GM12878 (cell line): ENCODE results near the gene DHX57. TPM values are rescaled to one million over a fixed set of nuclear protein-coding genes. Genes with fewer than 3 reads are reported as not detected.

Source experiments
- ATAC-seq: fragments of 200-7000 bp; cut with Tn5 transposase; 3 replicates; pipeline ENCODE4 v1.9.1; 2020; ENCODE audit warnings: mild to moderate bottlenecking, moderate library complexity
- BruUV-seq: library from RNA; stranded (reverse); fragments of 400-500 nt; replicated peaks from 2 replicates; lab custom pipeline; 2021; lab: Mats Ljungman, UMichigan
- CTCF ChIA-PET: fragments of 300-600 bp; sonication (Branson Sonifier 250); formaldehyde crosslinking; extraction: SDS; loops from one replicate; lab custom pipeline; 2021; ENCODE audit warnings: inconsistent platforms; lab: Yijun Ruan, JAX
- POLR2A ChIA-PET: fragments of 350-600 bp; formaldehyde crosslinking; extraction: SDS; loops from one replicate; lab custom pipeline; 2021; ENCODE audit warnings: inconsistent platforms; lab: Charles Lee
- RAD21 ChIA-PET: fragments of 300-600 bp; sonication (Branson Sonifier 250); formaldehyde crosslinking; loops from one replicate; lab custom pipeline; 2023; ENCODE audit warnings: antibody characterized with exemption; ENCODE audit not compliant: unreplicated experiment; lab: Charles Lee
- SMC1A ChIA-PET: fragments of 300-600 bp; sonication (Branson Sonifier 250); formaldehyde crosslinking; loops from one replicate; lab custom pipeline; 2023; ENCODE audit not compliant: unreplicated experiment, uncharacterized antibody; lab: Charles Lee
- DNase-seq: peaks from one replicate; pipeline ENCODE4 v3.0.0-alpha.2; 2011; ENCODE audit warnings: low read depth, low spot score
- FAIRE-seq: peaks from 3 replicates; lab custom pipeline; 2011; peaks lifted over from hg19 to GRCh38; lab: Jason Lieb, UNC
- H2AFZ ChIP-seq: 2 replicates; pipeline ENCODE4 v1.6.0; 2011; ENCODE audit warnings: low read depth, low read length, control low read depth; ENCODE audit not compliant: control insufficient read depth
- H3K27ac ChIP-seq: 2 replicates; pipeline ENCODE4 v1.5.1; 2011; ENCODE audit warnings: control low read depth; ENCODE audit not compliant: control insufficient read depth, insufficient read depth
- H3K27me3 ChIP-seq, 2 experiments: replicated peaks in 1 of 2; 2 replicates each; pipeline versions ENCODE4 v1.6.0 to v1.6.1; 2011; ENCODE audit warnings: low read length in 1 of 2; ENCODE audit not compliant: control insufficient read depth in 2 of 2, insufficient read depth in 2 of 2
- H3K36me3 ChIP-seq, 2 experiments: 2 replicates each; pipeline ENCODE4 v1.5.1; 2011; ENCODE audit warnings: low read length in 1 of 2; ENCODE audit not compliant: control insufficient read depth in 2 of 2, insufficient read depth in 2 of 2
- H3K4me1 ChIP-seq: 2 replicates; pipeline ENCODE4 v1.6.1; 2011; ENCODE audit warnings: mild to moderate bottlenecking, low read length, moderate library complexity, mixed read lengths; ENCODE audit not compliant: control insufficient read depth, insufficient read depth
- H3K4me2 ChIP-seq: 2 replicates; pipeline ENCODE4 v1.6.0; 2011; ENCODE audit warnings: control low read depth; ENCODE audit not compliant: control insufficient read depth, insufficient read depth
- H3K4me3 ChIP-seq: fragments of 200-600 bp; sonication (generic); 2 replicates; pipeline ENCODE4 v1.5.1; 2016
- H3K79me2 ChIP-seq: 2 replicates; pipeline ENCODE4 v1.6.0; 2011; ENCODE audit warnings: low read length; ENCODE audit not compliant: control insufficient read depth, insufficient read depth
- H3K9ac ChIP-seq: 2 replicates; pipeline ENCODE4 v1.8.0; 2011; ENCODE audit warnings: low read length, control low read depth, mixed read lengths; ENCODE audit not compliant: control insufficient read depth, insufficient read depth
- H3K9me3 ChIP-seq: replicated peaks from 3 replicates; pipeline ENCODE4 v1.5.1; 2011; ENCODE audit warnings: mild to moderate bottlenecking, low read length; ENCODE audit not compliant: control insufficient read depth, insufficient read depth
- H4K20me1 ChIP-seq: 2 replicates; pipeline ENCODE4 v1.6.0; 2011; ENCODE audit not compliant: control insufficient read depth, insufficient read depth
- CBFB ChIP-seq: IDR thresholded peaks from 2 replicates; pipeline ENCODE4 v1.6.1; 2016; ENCODE audit warnings: antibody characterized with exemption, low read depth
- E2F8 ChIP-seq: fragments of 450-650 bp; IDR thresholded peaks from 2 replicates; pipeline ENCODE4 v1.6.1; 2018; ENCODE audit warnings: mild to moderate bottlenecking, low read depth, moderate library complexity; ENCODE audit not compliant: partially characterized antibody
- FOS ChIP-seq: IDR thresholded peaks from 3 replicates; pipeline ENCODE4 v1.6.1; 2011; ENCODE audit warnings: borderline replicate concordance; ENCODE audit not compliant: insufficient read length; ENCODE audit errors: extremely low read depth
- NFYA ChIP-seq: IDR thresholded peaks from 2 replicates; pipeline ENCODE4 v1.6.1; 2011; ENCODE audit warnings: low read depth, mild to moderate bottlenecking, low read length, improper control_type of control experiment, borderline replicate concordance
- PAX5 ChIP-seq: IDR thresholded peaks from 2 replicates; pipeline ENCODE4 v1.6.1; 2011; ENCODE audit warnings: low read depth, low read length, borderline replicate concordance
- RAD51 ChIP-seq: fragments of 450-650 bp; IDR thresholded peaks from 2 replicates; pipeline ENCODE4 v1.6.1; 2016; ENCODE audit warnings: moderate library complexity, mild to moderate bottlenecking, inconsistent platforms
- STAT3 ChIP-seq: IDR thresholded peaks from 2 replicates; pipeline ENCODE4 v1.6.1; 2011; ENCODE audit warnings: low read depth, low read length, improper control_type of control experiment
- in situ Hi-C: fragments of 300-500 bp; cut with MboI; formaldehyde crosslinking; loops from 9 replicates; pipeline ENCODE4 v1.14.3; 2018; ENCODE audit warnings: mixed read lengths
- intact Hi-C: fragments of 100-400 bp; cut with micrococcal nuclease; formaldehyde crosslinking; loops from one replicate; pipeline ENCODE4 v1.14.2; 2022; ENCODE audit not compliant: unreplicated experiment
- polyA plus RNA-seq, 11 experiments: library from polyadenylated mRNA; depleted of rRNA in 4 of 11; unstranded in 6 of 11; stranded (reverse) in 5 of 11; fragments of >200 nt; fragmentation: Nextera tagmentation in 4 of 11; fragmentation: Illumina TruSeq in 1 of 11; extraction: Ambion mirVana in 4 of 11; extraction: Trizol in 1 of 11; gene quantifications; 1 replicate in 1 of 11; 2 replicates in 10 of 11; pipeline versions ENCODE4 v1.2.1 to v1.2.3, GENCODE V29; 2011 to 2016; ENCODE audit warnings: inconsistent platforms in 2 of 11, missing spikeins in 2 of 11, low read depth in 1 of 11
- total RNA-seq, 4 experiments: library from RNA; depleted of rRNA in 3 of 4; stranded (reverse); fragments of >200 nt in 3 of 4; fragmentation: Illumina TruSeq in 1 of 4; extraction: Trizol in 1 of 4; gene quantifications; 2 replicates each; pipeline versions ENCODE4 v1.2.1 to v1.2.3, GENCODE V29; 2013 to 2021

DHX57 gene
- total and polyA plus RNA-seq, 10 of the 15 experiments (the other 5 are each of a cell fraction or from before 2014, with no cell fraction given): 6.5 to 18.0 (median 15.8) TPM

DNA sequence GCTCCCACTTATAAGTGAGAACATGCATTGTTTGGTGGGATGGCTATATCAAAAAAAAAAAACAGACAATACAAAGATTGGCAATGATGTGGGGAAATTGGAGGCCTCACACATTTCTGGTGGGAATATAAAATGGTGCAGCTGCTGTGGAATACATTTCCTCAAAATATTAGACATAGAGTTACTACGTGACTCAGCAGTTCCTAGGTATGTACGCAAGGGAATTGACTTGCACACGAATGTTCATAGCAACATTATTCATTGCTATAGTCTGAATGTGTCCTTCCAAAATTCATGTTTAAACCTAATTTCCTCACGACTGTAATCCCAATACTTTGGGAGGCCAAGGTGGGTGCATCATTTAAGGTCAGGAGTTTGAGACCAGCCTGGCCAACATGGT is 11.6 kb upstream of the DHX57 start (continued):
- no peak for TF ChIP-seq PAX5
- TF ChIP-seq RAD51: no peak
- TF ChIP-seq E2F8: no peak
- TF ChIP-seq, all 136 proteins: peak for 0

GRCh38 chr2:38886063-38886462 is 10.3 kb upstream of the DHX57 start:
- H3K9ac ChIP-seq: no peak overlapping the region

More at GRCh38 chr2:38886063-38886462, 10.3 kb upstream of the DHX57 start:
- ChIA-PET RAD21 (no interaction called here), POLR2A (no interaction called here), CTCF (no interaction called here), SMC1A (no interaction called here)
- TF ChIP-seq FOS (no peak), STAT3 (no peak), CBFB (no peak), NFYA (no peak)
- Histone ChIP-seq H3K9me3 (no peaks in the 10 kb centered on the region), H3K4me3 (no peak overlapping the region), H3K27ac (no peak overlapping the region), H3K4me2 (no peak overlapping the region), H3K4me1 (no peaks in the 10 kb centered on the region), H2AFZ (no peak overlapping the region), H3K36me3 (no peaks in the 10 kb centered on the region), H3K79me2 (no peaks in the 10 kb centered on the region), H3K27me3 (no peaks in the 10 kb centered on the region), H4K20me1 (no peaks in the 10 kb centered on the region)
- no peak for DNase-seq
- intact Hi-C loops: no loop called here
- in situ Hi-C loops: no loop called here
- FAIRE-seq: no peak
- no TSS peak for BruUV-seq
- ATAC-seq: no peak
